OCI-LY3 (cell line): ENCODE results near the gene PAK4.

Source experiments
- H2AFZ ChIP-seq: fragments of 200-600, 300-600 bp; shearing (Covaris generic); 2 replicates; pipeline ENCODE4 v1.6.0; 2014; ENCODE audit warnings: antibody characterized with exemption, low read depth, low read length
- H3K27ac ChIP-seq: fragments of 200-600, 300-600 bp; sonication (generic); 2 replicates; pipeline ENCODE4 v1.5.1; 2014; ENCODE audit warnings: mild to moderate bottlenecking, low read length, moderate library complexity, mixed read lengths
- H3K27me3 ChIP-seq: fragments of 200-600, 300-600 bp; sonication (generic); 2 replicates; pipeline ENCODE4 v1.6.1; 2014; ENCODE audit warnings: low read depth, low read length, mixed read lengths
- H3K36me3 ChIP-seq: fragments of 200-600, 300-600 bp; sonication (generic); replicated peaks from 2 replicates; pipeline ENCODE3; 2014; ENCODE audit warnings: low read depth, low read length, mixed read lengths
- H3K4me1 ChIP-seq: fragments of 300-600, 200-600 bp; sonication (generic); 2 replicates; pipeline ENCODE4 v1.6.1; 2014; ENCODE audit warnings: low read length, mixed read lengths
- H3K4me2 ChIP-seq: fragments of 200-600, 300-600 bp; sonication (generic); 2 replicates; pipeline ENCODE4 v1.6.1; 2014; ENCODE audit warnings: low read length, mixed read lengths
- H3K4me3 ChIP-seq: fragments of 300-600, 200-600 bp; sonication (generic); 2 replicates; pipeline ENCODE4 v1.5.1; 2014; ENCODE audit warnings: antibody characterized with exemption, mild to moderate bottlenecking, low read length, moderate library complexity
- H3K79me2 ChIP-seq: fragments of 300-600, 200-600 bp; shearing (Covaris generic); 2 replicates; pipeline ENCODE4 v1.6.1; 2014; ENCODE audit warnings: mild to moderate bottlenecking, low read length, mixed read lengths
- H3K9ac ChIP-seq: fragments of 300-600, 200-600 bp; shearing (Covaris generic); 2 replicates; pipeline ENCODE4 v1.6.0; 2014; ENCODE audit warnings: mild to moderate bottlenecking, low read length, moderate library complexity
- H3K9me3 ChIP-seq: fragments of 200-600, 300-600 bp; shearing (Covaris generic); 2 replicates; pipeline ENCODE4 v1.6.1; 2014; ENCODE audit warnings: low read length, mixed read lengths; ENCODE audit not compliant: insufficient read depth
- H4K20me1 ChIP-seq: fragments of 200-600, 300-600 bp; sonication (generic); 2 replicates; pipeline ENCODE4 v1.6.1; 2016; ENCODE audit warnings: low read length, mixed read lengths; ENCODE audit not compliant: insufficient read depth
- EZH2phosphoT487 ChIP-seq: fragments of 200-600 bp; shearing (Covaris generic); IDR thresholded peaks from 2 replicates; pipeline ENCODE4 v1.6.1; 2018; ENCODE audit warnings: antibody characterized with exemption, mixed run types, low read depth
- TF ChIP-seq, protein P1 (sequence below): fragments of 200-600, 300-600 bp; sonication (generic); IDR thresholded peaks from 2 replicates; pipeline ENCODE4 v1.5.1; 2014; ENCODE audit warnings: antibody characterized with exemption, low read length, low read depth

PAK4 gene

DNA sequence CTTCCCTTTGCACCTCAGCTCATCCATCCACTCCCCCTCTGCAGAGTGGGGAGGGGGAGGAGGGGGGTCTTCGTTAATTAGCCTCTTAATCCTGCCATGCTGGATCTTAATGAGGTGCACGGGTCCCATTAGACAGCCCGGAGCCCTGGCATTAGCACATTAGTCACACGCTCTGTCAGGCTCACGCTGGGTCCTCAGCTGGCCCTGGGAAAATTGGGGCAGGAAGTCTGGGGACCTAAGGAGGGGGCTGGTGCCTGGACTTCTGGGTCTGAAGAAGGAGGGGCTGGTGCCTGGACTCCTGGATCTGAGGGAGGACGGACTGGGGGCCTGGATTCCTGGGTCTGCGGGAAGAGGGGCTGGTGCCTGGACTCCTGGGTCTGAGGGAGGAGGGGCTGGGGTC is 70.7 kb downstream of the PAK4 start:
- Histone ChIP-seq H4K20me1 (no peaks in the 10 kb centered on the region), H3K27me3 (peaks cover 7% of the 10 kb centered on the region), H3K9ac (no peak overlapping the region), H3K27ac (no peak overlapping the region), H3K4me1 (no peaks in the 10 kb centered on the region; the same call in 1 of the 2 replicates), H3K4me3 (no peak overlapping the region), H3K4me2 (no peak overlapping the region), H2AFZ (no peak overlapping the region), H3K9me3 (no peaks in the 10 kb centered on the region), H3K36me3 (no peaks in the 10 kb centered on the region), H3K79me2 (no peaks in the 10 kb centered on the region)
- no peak for TF ChIP-seq EZH2phosphoT487
- TF ChIP-seq, protein P1, sequence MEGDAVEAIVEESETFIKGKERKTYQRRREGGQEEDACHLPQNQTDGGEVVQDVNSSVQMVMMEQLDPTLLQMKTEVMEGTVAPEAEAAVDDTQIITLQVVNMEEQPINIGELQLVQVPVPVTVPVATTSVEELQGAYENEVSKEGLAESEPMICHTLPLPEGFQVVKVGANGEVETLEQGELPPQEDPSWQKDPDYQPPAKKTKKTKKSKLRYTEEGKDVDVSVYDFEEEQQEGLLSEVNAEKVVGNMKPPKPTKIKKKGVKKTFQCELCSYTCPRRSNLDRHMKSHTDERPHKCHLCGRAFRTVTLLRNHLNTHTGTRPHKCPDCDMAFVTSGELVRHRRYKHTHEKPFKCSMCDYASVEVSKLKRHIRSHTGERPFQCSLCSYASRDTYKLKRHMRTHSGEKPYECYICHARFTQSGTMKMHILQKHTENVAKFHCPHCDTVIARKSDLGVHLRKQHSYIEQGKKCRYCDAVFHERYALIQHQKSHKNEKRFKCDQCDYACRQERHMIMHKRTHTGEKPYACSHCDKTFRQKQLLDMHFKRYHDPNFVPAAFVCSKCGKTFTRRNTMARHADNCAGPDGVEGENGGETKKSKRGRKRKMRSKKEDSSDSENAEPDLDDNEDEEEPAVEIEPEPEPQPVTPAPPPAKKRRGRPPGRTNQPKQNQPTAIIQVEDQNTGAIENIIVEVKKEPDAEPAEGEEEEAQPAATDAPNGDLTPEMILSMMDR, result no peak

DNA sequence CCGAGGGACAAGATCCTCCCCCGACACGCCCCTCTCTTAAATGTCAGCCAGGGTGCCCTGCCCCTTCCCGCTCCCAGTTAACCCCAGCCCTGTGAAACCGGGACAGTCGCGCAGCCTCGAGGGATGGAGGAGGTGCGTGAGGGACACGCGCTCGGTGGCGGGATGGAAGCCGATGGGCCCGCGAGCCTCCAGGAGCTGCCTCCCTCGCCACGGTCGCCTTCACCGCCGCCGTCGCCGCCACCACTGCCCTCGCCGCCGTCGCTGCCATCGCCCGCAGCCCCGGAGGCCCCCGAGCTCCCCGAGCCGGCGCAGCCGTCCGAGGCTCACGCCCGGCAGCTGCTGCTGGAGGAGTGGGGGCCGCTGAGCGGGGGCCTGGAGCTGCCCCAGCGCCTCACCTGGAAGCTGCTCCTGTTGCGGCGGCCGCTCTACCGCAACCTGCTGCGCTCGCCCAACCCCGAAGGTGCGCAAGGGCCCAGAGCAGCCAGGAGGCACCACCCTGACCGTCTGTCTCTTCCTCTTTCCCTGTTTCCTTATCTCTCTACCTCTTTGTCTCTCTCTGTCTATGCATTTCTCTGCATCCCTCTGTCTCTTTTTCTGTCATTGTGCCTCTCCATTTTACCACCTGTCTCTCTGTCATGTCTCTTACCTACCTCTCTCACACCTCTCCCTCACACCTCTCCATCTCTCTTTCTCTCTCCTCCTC is 71.4 kb downstream of the PAK4 start, which contains the start of gene NCCRP1:
NCCRP1 (plus strand) TSS at position 105 of the 703 bp plus-strand sequence; CDS start at position 124, 19 bp downstream.
- no peak within 1 kb of the TSS for H3K27ac ChIP-seq
- TF ChIP-seq, protein P1, result no peak
- TF ChIP-seq EZH2phosphoT487, result no peak
- no peaks in the 10 kb centered on the region for H3K9me3 ChIP-seq
- H4K20me1 ChIP-seq, result no peaks in the 10 kb centered on the region
- H2AFZ ChIP-seq, result no peak within 1 kb of the TSS
- no peaks in the 10 kb centered on the region; the same call in 1 of the 2 replicates for H3K4me1 ChIP-seq
- no peak within 1 kb of the TSS for H3K9ac ChIP-seq
- H3K4me3 ChIP-seq, result no peak within 1 kb of the TSS
- H3K79me2 ChIP-seq, result no peaks in the 10 kb centered on the region
- no peak within 1 kb of the TSS for H3K4me2 ChIP-seq
- peaks cover 7% of the 10 kb centered on the region for H3K27me3 ChIP-seq
- H3K36me3 ChIP-seq, result no peaks in the 10 kb centered on the region

DNA sequence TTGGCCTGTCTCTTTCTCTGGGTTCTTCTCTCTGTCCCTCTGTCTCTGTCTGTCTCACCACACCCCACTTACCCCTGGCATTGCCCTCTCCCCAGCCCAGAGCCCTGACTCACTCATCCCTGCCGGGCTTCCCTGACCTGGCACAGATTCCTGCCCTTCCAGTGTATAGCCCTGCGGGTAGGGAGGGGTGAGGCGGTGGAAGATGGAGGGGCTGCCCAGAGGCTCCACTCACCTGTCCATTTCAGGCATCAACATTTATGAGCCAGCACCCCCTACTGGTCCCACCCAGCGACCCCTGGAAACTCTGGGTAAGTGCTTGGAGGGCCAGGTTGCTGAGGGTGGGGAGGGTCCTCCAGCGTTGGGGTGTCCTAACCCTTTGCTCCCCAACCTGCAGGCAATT is 72.2 kb downstream of the PAK4 start:
- Histone ChIP-seq H4K20me1 (no peaks in the 10 kb centered on the region), H3K36me3 (no peaks in the 10 kb centered on the region), H3K4me3 (no peak overlapping the region), H3K27ac (no peak overlapping the region), H3K27me3 (peaks cover 7% of the 10 kb centered on the region), H3K4me1 (no peaks in the 10 kb centered on the region; the same call in 1 of the 2 replicates), H2AFZ (no peak overlapping the region), H3K4me2 (no peak overlapping the region), H3K9ac (no peak overlapping the region), H3K9me3 (no peaks in the 10 kb centered on the region), H3K79me2 (no peaks in the 10 kb centered on the region)
- no peak for TF ChIP-seq EZH2phosphoT487
- TF ChIP-seq, protein P1, result peak; percentile 33

DNA sequence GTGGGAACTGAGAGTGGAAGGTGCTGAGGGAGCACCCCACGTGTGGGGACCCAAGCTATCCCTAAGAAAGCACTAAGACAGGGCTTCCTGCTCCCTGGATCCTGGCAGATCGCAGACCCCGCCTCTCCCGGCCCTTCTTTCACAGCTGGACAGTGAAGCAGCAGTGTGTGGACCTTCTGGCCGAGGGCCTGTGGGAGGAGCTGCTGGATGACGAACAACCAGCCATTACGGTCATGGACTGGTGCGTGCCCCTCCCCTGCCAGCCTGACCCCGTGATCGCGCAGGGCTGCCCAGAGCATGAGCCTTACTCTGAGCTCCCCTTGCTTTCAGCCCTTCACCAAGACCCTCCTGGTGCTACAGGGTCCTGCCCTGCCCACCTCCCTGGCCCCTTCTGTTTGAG is 73.4 kb downstream of the PAK4 start:
- H4K20me1 ChIP-seq, result no peaks in the 10 kb centered on the region
- no peak overlapping the region for H3K27ac ChIP-seq
- H3K4me3 ChIP-seq, result no peak overlapping the region
- TF ChIP-seq EZH2phosphoT487, result no peak
- TF ChIP-seq, protein P1, result no peak
- H3K9me3 ChIP-seq, result no peaks in the 10 kb centered on the region
- peaks cover 7% of the 10 kb centered on the region for H3K27me3 ChIP-seq
- H2AFZ ChIP-seq, result no peak overlapping the region
- H3K36me3 ChIP-seq, result no peaks in the 10 kb centered on the region
- no peak overlapping the region for H3K9ac ChIP-seq
- no peaks in the 10 kb centered on the region; the same call in 1 of the 2 replicates for H3K4me1 ChIP-seq
- no peak overlapping the region for H3K4me2 ChIP-seq
- H3K79me2 ChIP-seq, result no peaks in the 10 kb centered on the region
